Caco-2 (cell line): ENCODE results near the gene C10orf67. TPM values are rescaled to one million over a fixed set of nuclear protein-coding genes. Genes with fewer than 3 reads are reported as not detected.

Experiments used
- BruUV-seq: library from RNA; stranded (reverse); fragments of 400-500 nt; replicated peaks from 2 replicates; lab custom pipeline; 2021; lab: Mats Ljungman, UMichigan
- CTCF ChIA-PET: fragments of 300-600 bp; sonication (Branson Sonifier 250); formaldehyde crosslinking; loops from one replicate; lab custom pipeline; 2022; ENCODE audit warnings: antibody characterized with exemption; lab: Charles Lee
- POLR2A ChIA-PET: fragments of 300-600 bp; sonication (Branson Sonifier 250); formaldehyde crosslinking; loops from one replicate; lab custom pipeline; 2022; ENCODE audit warnings: antibody characterized with exemption; lab: Charles Lee
- DNase-seq, 2 experiments: peaks; one replicate each; pipeline versions ENCODE4 v3.0.0 to v3.0.0-alpha.2; 2020 to 2022
- H3K27me3 ChIP-seq: replicated peaks from 2 replicates; pipeline ENCODE4 v1.6.0; 2011; ENCODE audit warnings: low read length; ENCODE audit not compliant: control insufficient read depth, insufficient read depth
- H3K36me3 ChIP-seq: 2 replicates; pipeline ENCODE4 v1.5.1; 2011; ENCODE audit warnings: low read length; ENCODE audit not compliant: control insufficient read depth, insufficient read depth
- H3K4me1 ChIP-seq: fragments of 250-450 bp; sonication (Bioruptor Pico); 2 replicates; pipeline ENCODE4 v1.5.1; 2020; ENCODE audit warnings: mild to moderate bottlenecking
- H3K4me3 ChIP-seq: 2 replicates; pipeline ENCODE4 v1.5.1; 2011; ENCODE audit warnings: low read depth, mild to moderate bottlenecking, control low read depth, low read length
- H3K9me3 ChIP-seq: fragments of 250-450 bp; sonication (Bioruptor Pico); 2 replicates; pipeline ENCODE4 v1.5.1; 2020; ENCODE audit warnings: mild to moderate bottlenecking, moderate library complexity
- H3K27ac Mint-ChIP-seq: one replicate; pipeline ENCODE4 v1.8.0; 2022; ENCODE audit warnings: mixed read lengths; ENCODE audit not compliant: unreplicated experiment
- H3K27me3 Mint-ChIP-seq: one replicate; pipeline ENCODE4 v1.8.0; 2022; ENCODE audit warnings: mixed read lengths; ENCODE audit not compliant: insufficient read depth, unreplicated experiment
- H3K36me3 Mint-ChIP-seq: one replicate; pipeline ENCODE4 v1.8.0; 2022; ENCODE audit warnings: mild to moderate bottlenecking, mixed read lengths; ENCODE audit not compliant: insufficient read depth, unreplicated experiment
- H3K4me1 Mint-ChIP-seq: one replicate; pipeline ENCODE4 v1.8.0; 2022; ENCODE audit warnings: low read depth, mixed read lengths; ENCODE audit not compliant: unreplicated experiment
- H3K4me3 Mint-ChIP-seq: one replicate; pipeline ENCODE4 v1.8.0; 2022; ENCODE audit warnings: mild to moderate bottlenecking, moderate library complexity, mixed read lengths; ENCODE audit not compliant: unreplicated experiment
- H3K9me3 Mint-ChIP-seq: one replicate; pipeline ENCODE4 v1.8.0; 2022; ENCODE audit warnings: mixed read lengths; ENCODE audit not compliant: unreplicated experiment
- CTCF ChIP-seq, 2 experiments: fragments of 200-600 bp in 1 of 2; IDR thresholded peaks; 1 replicate in 1 of 2; 2 replicates in 1 of 2; pipeline versions ENCODE4 v1.5.1 to v1.8.0; 2011 to 2022; ENCODE audit warnings: antibody characterized with exemption in 1 of 2, control low read depth in 1 of 2, inconsistent platforms in 1 of 2, low read depth in 1 of 2, low read length in 1 of 2, mild to moderate bottlenecking in 1 of 2, moderate library complexity in 1 of 2; ENCODE audit not compliant: insufficient read depth in 1 of 2, severe bottlenecking in 1 of 2, unreplicated experiment in 1 of 2
- intact Hi-C: fragments of 100-400 bp; cut with micrococcal nuclease; formaldehyde crosslinking; loops from one replicate; pipeline ENCODE4 v1.10.0; 2022; ENCODE audit not compliant: unreplicated experiment
- total RNA-seq: library from RNA; stranded (reverse); gene quantifications from 2 replicates; pipeline ENCODE4 v1.2.3, GENCODE V29; 2022

Gene C10orf67
- total RNA-seq, 1 experiment from 2014 or later = not detected

GRCh38 chr10:23205972-23206642, 138.5 kb downstream of the C10orf67 start:
- TF ChIP-seq CTCF (IDR thresholded peaks at IDR 0.05; ENCODE audit: insufficient read depth in 1 of 2, low read depth in 1 of 2, low read length in 1 of 2, severe bottlenecking in 1 of 2, unreplicated experiment in 1 of 2) = no peak
- Mint-ChIP-seq H3K9me3 (no peaks in the 10 kb centered on the region), H3K27ac (no peak overlapping the region), H3K4me3 (no peak overlapping the region), H3K36me3 (no peaks in the 10 kb centered on the region), H3K27me3 (peaks cover 25% of the 10 kb centered on the region), H3K4me1 (no peaks in the 10 kb centered on the region)
- no peaks in the 10 kb centered on the region for H3K4me1 ChIP-seq
- H3K9me3 ChIP-seq = no peaks in the 10 kb centered on the region
- no peaks in the 10 kb centered on the region for H3K36me3 ChIP-seq
- no peak for DNase-seq
- intact Hi-C loops = no loop called here
- H3K27me3 ChIP-seq = peaks cover 2% of the 10 kb centered on the region
- ChIA-PET CTCF (no interaction called here), POLR2A (no interaction called here)
- BruUV-seq = no TSS peak
- no peak overlapping the region for H3K4me3 ChIP-seq

- CTCF ChIA-PET = no interaction called here
- peaks cover 2% of the 10 kb centered on the region for H3K27me3 ChIP-seq
- no peak overlapping the region for H3K4me3 ChIP-seq
- H3K36me3 Mint-ChIP-seq = no peaks in the 10 kb centered on the region
- H3K9me3 ChIP-seq = no peaks in the 10 kb centered on the region
- H3K4me1 Mint-ChIP-seq = no peaks in the 10 kb centered on the region
- no peaks in the 10 kb centered on the region for H3K9me3 Mint-ChIP-seq
- TF ChIP-seq CTCF (IDR thresholded peaks at IDR 0.05; ENCODE audit: insufficient read depth in 1 of 2, low read depth in 1 of 2, low read length in 1 of 2, severe bottlenecking in 1 of 2, unreplicated experiment in 1 of 2) = no peak
- no TSS peak for BruUV-seq
- H3K27ac Mint-ChIP-seq = no peak overlapping the region
- H3K4me1 ChIP-seq = no peaks in the 10 kb centered on the region
- POLR2A ChIA-PET = no interaction called here
- no peak for DNase-seq
- H3K4me3 Mint-ChIP-seq = no peak overlapping the region
- H3K36me3 ChIP-seq = no peaks in the 10 kb centered on the region
- peaks cover 24% of the 10 kb centered on the region for H3K27me3 Mint-ChIP-seq
- intact Hi-C loops = no loop called here
These were observed 139.8 kb downstream of the C10orf67 start for GRCh38 chr10:23204773-23205172.

GRCh38 chr10:23203369-23204325, 140.9 kb downstream of the C10orf67 start:
- Histone ChIP-seq H3K4me1 (no peaks in the 10 kb centered on the region), H3K36me3 (no peaks in the 10 kb centered on the region), H3K27me3 (peaks cover 2% of the 10 kb centered on the region), H3K9me3 (no peaks in the 10 kb centered on the region), H3K4me3 (no peak overlapping the region)
- no TSS peak for BruUV-seq
- POLR2A ChIA-PET = no interaction called here
- intact Hi-C loops = no loop called here
- H3K4me1 Mint-ChIP-seq = no peaks in the 10 kb centered on the region
- peaks cover 18% of the 10 kb centered on the region for H3K27me3 Mint-ChIP-seq
- H3K9me3 Mint-ChIP-seq = no peaks in the 10 kb centered on the region
- DNase-seq = no peak
- H3K36me3 Mint-ChIP-seq = no peaks in the 10 kb centered on the region
- H3K27ac Mint-ChIP-seq = no peak overlapping the region
- no peak overlapping the region for H3K4me3 Mint-ChIP-seq
- no peak for TF ChIP-seq CTCF (IDR thresholded peaks at IDR 0.05; ENCODE audit: insufficient read depth in 1 of 2, low read depth in 1 of 2, low read length in 1 of 2, severe bottlenecking in 1 of 2, unreplicated experiment in 1 of 2)
- CTCF ChIA-PET = no interaction called here
